Naive B cell (primary cell): Measurements from ENCODE around the gene CYP51A1. TPM values are rescaled to one million over a fixed set of nuclear protein-coding genes. Genes with fewer than 3 reads are reported as not detected.
"Not testable (repeated sequence)": the region's sequence is repeated elsewhere in the genome, so short reads cannot be mapped to it uniquely, and the experiment has no call there.

Experiments
- ATAC-seq, 2 donors: fragments of 150-1000 bp; cut with Tn5 transposase; 2 replicates each; pipeline ENCODE4 v1.10.0; 2021; ENCODE audit warnings: low read depth in 2 of 2, mild to moderate bottlenecking in 2 of 2, moderate library complexity in 2 of 2
- DNase-seq: peaks from one replicate; pipeline ENCODE4 v3.0.0; 2022
- H3K27ac Mint-ChIP-seq, 6 donors: one replicate each; pipeline ENCODE4 v1.8.0; 2020 to 2022; ENCODE audit warnings: mild to moderate bottlenecking in 6 of 6, mixed read lengths in 6 of 6, moderate library complexity in 5 of 6, inconsistent platforms in 2 of 6
- H3K27me3 Mint-ChIP-seq, 3 donors: one replicate each; pipeline ENCODE4 v1.8.0; 2021 to 2022; ENCODE audit warnings: mixed read lengths in 3 of 3, mild to moderate bottlenecking in 1 of 3
- H3K36me3 Mint-ChIP-seq, 2 donors: one replicate each; pipeline ENCODE4 v1.8.0; 2020 to 2022; ENCODE audit warnings: mixed read lengths in 2 of 2, inconsistent platforms in 1 of 2, mild to moderate bottlenecking in 1 of 2
- H3K4me1 Mint-ChIP-seq, 3 donors: one replicate each; pipeline ENCODE4 v1.8.0; 2020 to 2022; ENCODE audit warnings: mixed read lengths in 3 of 3, inconsistent platforms in 1 of 3, mild to moderate bottlenecking in 1 of 3, moderate library complexity in 1 of 3
- H3K4me3 Mint-ChIP-seq, 8 donors: one replicate each; pipeline ENCODE4 v1.8.0; 2020 to 2022; ENCODE audit warnings: mild to moderate bottlenecking in 8 of 8, mixed read lengths in 8 of 8, moderate library complexity in 8 of 8, inconsistent platforms in 2 of 8
- H3K9me3 Mint-ChIP-seq, 7 donors: one replicate each; pipeline ENCODE4 v1.8.0; 2020 to 2022; ENCODE audit warnings: mixed read lengths in 7 of 7, mild to moderate bottlenecking in 5 of 7, inconsistent platforms in 2 of 7, moderate library complexity in 1 of 7
- polyA plus RNA-seq, 6 donors: library from polyadenylated mRNA; unstranded; fragments of 300-500 nt; fragmentation: Illumina TruSeq; gene quantifications; one replicate each; pipeline ENCODE4 v1.2.3, GENCODE V29; 2021; ENCODE audit warnings: low read depth in 6 of 6

Gene CYP51A1
- polyA plus RNA-seq, 6 donors from 2014 or later = 9.1 to 28.8 (median 15.6) TPM

DNA sequence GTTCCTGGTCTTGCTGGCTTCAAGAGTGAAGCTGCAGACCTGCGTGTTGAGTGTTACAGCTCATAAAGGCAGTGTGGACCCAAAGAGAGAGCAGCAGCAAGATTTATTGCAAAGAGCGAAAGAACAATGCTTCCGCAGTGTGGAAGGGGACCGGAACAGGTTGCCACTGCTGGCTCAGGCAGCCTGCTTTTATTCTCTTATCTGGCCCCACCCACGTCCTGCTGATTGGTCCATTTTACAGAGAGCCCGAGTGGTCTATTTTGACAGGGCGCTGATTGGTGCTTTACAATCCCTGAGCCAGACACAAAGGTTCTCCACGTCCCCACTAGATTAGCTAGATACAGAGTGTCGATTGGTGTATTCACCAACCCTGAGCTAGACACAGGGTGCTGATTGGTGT lies 8.5 kb upstream of the CYP51A1 start:
- H3K27ac Mint-ChIP-seq, H3K4me1 Mint-ChIP-seq, H3K27me3 Mint-ChIP-seq, H3K9me3 Mint-ChIP-seq, DNase-seq, H3K36me3 Mint-ChIP-seq, ATAC-seq: not testable (repeated sequence)
- peak overlapping the region in 3 of 8 donors; percentile 26 to 59 (median 37) for H3K4me3 Mint-ChIP-seq

DNA sequence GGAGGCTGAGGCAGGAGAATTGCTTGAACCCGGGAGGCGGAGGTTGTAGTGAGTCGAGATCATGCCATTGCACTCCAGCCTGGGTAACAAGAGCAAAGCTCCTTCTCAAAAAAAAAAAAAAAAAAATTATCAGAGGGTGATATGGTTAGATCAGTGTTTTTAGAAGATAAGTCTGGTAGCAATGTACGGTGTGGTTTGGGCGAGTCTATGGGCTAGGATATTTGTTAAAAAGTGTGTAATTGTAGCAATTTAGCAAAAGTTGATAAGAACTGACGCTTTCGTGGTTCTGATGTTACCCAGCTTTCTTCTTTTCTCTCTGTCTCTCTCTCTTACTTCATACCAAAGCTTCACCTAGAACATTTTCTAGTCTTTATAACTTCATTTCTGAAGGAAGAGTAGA lies 6.9 kb upstream of the CYP51A1 start:
- H3K27ac Mint-ChIP-seq = no peak overlapping the region
- no peak for DNase-seq
- peaks cover 0 to 7% (median 3%) of the 10 kb centered on the region in 3 donors for H3K27me3 Mint-ChIP-seq
- H3K4me1 Mint-ChIP-seq = peaks cover 0 to 1% (median 1%) of the 10 kb centered on the region in 3 donors
- ATAC-seq = no peak
- H3K4me3 Mint-ChIP-seq = no peak overlapping the region
- no peaks in the 10 kb centered on the region for H3K36me3 Mint-ChIP-seq
- peaks cover 0 to 1% (median 0%) of the 10 kb centered on the region in 7 donors for H3K9me3 Mint-ChIP-seq

DNA sequence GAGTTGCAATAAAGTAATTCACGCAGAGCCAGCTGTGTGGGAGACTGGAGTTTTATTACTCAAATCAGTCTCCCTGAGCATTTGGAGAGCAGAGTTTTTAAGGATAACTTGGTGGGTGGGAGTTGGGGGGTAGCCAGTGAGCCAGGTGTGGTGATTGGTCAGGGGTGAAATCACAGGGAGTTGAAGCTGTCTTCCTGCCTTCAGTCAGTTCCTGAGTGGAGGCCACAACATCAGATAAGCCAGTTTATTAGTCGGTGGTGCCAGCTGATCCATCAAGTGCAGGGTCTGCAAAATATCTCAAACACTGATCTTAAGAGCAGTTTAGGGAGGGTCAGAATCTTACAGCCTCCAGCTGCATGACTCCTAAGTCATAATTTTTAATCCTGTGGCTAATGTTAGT lies 3.3 kb upstream of the CYP51A1 start:
- H3K4me3 Mint-ChIP-seq = peak overlapping the region in 2 of 8 donors; percentile 74 to 81
- H3K27ac Mint-ChIP-seq = peak overlapping the region in 1 of 6 donors; percentile 42
- peaks cover 8 to 28% (median 25%) of the 10 kb centered on the region in 3 donors for H3K4me1 Mint-ChIP-seq
- DNase-seq = no peak
- H3K27me3 Mint-ChIP-seq = peaks cover 0 to 7% (median 2%) of the 10 kb centered on the region in 3 donors
- H3K36me3 Mint-ChIP-seq = no peaks in the 10 kb centered on the region
- H3K9me3 Mint-ChIP-seq = peaks cover 0 to 1% (median 0%) of the 10 kb centered on the region in 7 donors
- ATAC-seq = no peak

DNA sequence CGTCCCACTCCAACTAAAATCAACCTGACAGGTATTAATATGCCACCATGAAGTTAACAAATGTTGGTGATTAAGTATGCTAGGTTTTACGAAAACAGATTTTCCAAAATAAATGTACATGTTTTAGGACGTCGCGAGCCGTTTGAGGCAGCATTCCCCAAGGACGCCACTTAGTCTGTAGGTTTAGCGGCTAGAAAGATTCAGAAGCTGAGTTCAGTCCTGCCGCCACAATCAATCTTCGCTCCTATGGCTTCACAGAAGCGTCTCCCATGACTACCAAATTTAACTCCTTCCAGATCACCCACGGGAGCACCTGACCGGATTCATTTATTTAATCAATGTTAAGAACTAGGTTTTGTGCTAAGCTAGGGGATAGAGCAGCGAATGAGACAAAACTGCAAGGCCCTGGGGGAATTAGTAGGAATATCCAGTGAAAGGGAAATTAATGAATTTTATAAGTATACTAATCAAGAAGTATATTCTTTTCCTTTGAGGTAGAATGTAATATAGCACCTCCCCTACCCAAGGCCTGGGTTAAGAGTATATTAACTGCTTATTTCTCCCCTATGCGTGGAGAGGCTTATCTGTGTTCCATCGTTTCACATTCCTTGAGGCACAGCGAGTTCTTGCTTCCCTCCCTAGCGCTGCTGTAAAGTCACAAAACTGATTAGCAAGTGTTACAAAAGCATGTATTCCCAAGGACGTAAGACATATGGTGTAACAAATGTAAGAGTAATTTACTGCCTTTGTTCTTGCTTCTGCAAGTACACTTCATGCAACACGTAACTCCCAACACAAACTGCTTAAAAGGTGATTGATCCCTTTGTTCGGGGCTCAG lies 994 bp upstream of the CYP51A1 start:
- H3K4me1 Mint-ChIP-seq = peaks cover 17 to 43% (median 31%) of the 10 kb centered on the region in 3 donors
- peaks cover 0 to 7% (median 0%) of the 10 kb centered on the region in 3 donors for H3K27me3 Mint-ChIP-seq
- peaks cover 0 to 7% of the 10 kb centered on the region in 2 donors for H3K36me3 Mint-ChIP-seq
- H3K27ac Mint-ChIP-seq = peak overlapping the region; percentile 98 to 100 (median 100)
- no peak for ATAC-seq
- peak overlapping the region; percentile 91 to 100 (median 98) for H3K4me3 Mint-ChIP-seq
- peak; percentile 3 for DNase-seq
- H3K9me3 Mint-ChIP-seq = no peaks in the 10 kb centered on the region

DNA sequence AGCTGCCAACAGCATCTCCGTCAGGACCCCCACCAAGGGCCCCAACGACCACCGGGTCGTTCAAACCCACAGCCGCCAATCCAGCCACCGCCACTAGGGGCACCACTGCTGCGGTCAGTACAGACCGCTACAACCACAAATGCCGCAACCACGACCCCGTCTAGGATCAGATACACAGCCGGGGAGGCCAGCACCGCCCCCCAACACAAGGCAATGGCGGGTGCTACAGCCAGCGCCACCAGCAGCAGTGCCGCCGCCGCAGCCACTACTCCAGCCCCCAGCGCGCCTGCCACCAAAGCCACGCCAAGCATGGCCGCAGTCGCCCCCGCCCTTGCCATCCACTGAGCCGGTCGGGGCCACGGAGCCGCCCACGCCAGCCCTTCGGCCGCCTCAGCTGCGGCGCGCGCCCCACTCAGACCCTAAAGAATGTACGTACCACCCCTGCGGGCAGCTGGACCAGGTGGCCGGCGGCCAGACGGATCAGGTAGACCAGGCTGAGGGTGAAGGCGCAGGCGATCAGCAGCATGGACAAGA lies 473 bp downstream of the CYP51A1 start:
- H3K4me3 Mint-ChIP-seq = peak overlapping the region; percentile 91 to 100 (median 98)
- H3K27me3 Mint-ChIP-seq = peaks cover 0 to 6% (median 0%) of the 10 kb centered on the region in 3 donors
- DNase-seq = peak; percentile 73
- peaks cover 7 to 12% of the 10 kb centered on the region in 2 donors for H3K36me3 Mint-ChIP-seq
- peaks cover 17 to 45% (median 31%) of the 10 kb centered on the region in 3 donors for H3K4me1 Mint-ChIP-seq
- peak; percentile 52 to 54 for ATAC-seq
- H3K27ac Mint-ChIP-seq = peak overlapping the region; percentile 98 to 100 (median 100)
- no peaks in the 10 kb centered on the region for H3K9me3 Mint-ChIP-seq

DNA sequence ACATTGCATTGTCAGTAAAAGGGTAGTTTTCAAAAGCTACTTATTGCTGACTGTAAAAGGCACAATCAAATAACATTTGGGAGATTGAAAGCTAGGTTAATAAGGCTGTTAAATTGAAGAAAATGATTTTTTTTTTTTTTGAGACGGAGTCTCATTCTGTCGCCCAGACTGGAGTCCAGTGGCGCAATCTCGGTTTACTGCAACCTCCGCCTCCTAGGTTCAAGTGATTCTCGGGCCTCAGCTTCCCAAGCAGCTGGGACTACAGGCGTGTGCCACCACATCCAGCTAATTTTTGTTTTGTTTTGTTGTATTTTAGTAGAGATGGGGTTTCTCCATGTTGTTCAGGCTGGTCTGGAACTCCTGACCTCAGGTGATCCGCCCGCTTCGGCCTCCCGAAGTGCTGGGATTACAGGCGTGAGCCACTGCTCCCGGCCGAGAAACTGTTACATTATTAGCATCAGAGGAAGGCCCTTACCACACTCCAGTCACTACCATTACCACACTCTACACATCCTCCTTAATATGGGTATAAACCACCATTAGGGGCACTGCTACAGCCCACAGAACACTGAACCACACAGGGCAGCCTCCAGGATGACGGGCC lies 1.0 kb downstream of the CYP51A1 start:
- H3K4me1 Mint-ChIP-seq = peaks cover 17 to 45% (median 31%) of the 10 kb centered on the region in 3 donors
- no peaks in the 10 kb centered on the region for H3K27me3 Mint-ChIP-seq
- ATAC-seq (peak; percentile 9 to 15), DNase-seq (no peak)
- no peaks in the 10 kb centered on the region for H3K9me3 Mint-ChIP-seq
- peaks cover 7 to 12% of the 10 kb centered on the region in 2 donors for H3K36me3 Mint-ChIP-seq
- H3K27ac Mint-ChIP-seq = peak overlapping the region; percentile 98 to 100 (median 100)
- peak overlapping the region; percentile 91 to 100 (median 98) for H3K4me3 Mint-ChIP-seq

DNA sequence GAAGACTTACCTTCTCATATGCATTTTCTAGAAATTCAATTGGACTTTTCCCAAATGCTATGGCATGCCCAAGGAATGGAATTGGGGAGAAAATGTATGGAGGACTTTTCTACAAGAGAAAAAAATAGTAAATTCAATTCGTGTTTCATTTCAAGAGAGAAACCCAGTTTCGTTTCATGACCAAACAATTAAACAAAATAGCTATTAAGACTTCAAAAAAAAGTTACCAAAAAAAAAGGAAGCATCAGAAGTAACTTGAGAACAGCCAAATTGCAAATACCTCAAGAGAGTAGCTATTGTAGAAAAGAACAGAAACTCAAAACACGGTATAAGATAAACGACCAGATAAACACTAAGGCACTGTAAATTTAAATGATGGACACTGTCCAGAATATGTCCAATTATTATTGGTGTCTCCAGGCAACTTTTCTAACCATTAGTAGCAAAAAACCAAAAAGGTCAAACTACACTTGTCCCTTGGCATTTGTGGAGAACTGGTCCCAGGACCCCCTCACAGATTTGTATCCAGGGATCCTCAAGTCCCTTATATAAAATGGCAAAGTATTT lies 2.4 kb downstream of the CYP51A1 start:
- no peak for ATAC-seq
- DNase-seq = no peak
- Mint-ChIP-seq H3K36me3 (peaks cover 7 to 25% of the 10 kb centered on the region in 2 donors), H3K4me3 (peak overlapping the region in 2 of 8 donors; percentile 41 to 98), H3K4me1 (peaks cover 17 to 45% (median 31%) of the 10 kb centered on the region in 3 donors), H3K9me3 (no peaks in the 10 kb centered on the region), H3K27me3 (no peaks in the 10 kb centered on the region), H3K27ac (peak overlapping the region in 1 of 6 donors; percentile 79)

DNA sequence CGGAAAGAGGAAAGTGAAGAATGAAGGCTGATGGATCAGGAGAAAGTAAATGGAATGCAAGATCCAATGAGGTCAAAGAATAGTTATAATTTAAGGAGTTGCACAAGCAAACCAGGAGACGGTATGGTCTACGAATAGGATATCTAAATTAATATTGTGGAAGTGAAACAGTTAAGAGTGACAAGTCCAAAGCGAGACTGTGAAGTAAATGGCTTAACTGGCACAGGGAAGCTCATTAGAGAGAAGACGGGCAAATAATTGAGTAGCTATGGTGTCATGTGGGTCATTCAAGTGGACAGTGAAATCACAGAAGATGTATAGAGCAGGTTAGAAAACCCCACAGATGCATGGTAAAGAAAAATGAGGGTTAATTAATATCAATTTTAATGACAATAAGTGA lies 3.2 kb downstream of the CYP51A1 start:
- no peaks in the 10 kb centered on the region for H3K27me3 Mint-ChIP-seq
- H3K27ac Mint-ChIP-seq = peak overlapping the region in 3 of 6 donors; percentile 13 to 71 (median 18)
- H3K4me1 Mint-ChIP-seq = peaks cover 17 to 43% (median 28%) of the 10 kb centered on the region in 3 donors
- peaks cover 7 to 25% of the 10 kb centered on the region in 2 donors for H3K36me3 Mint-ChIP-seq
- ATAC-seq (no peak), DNase-seq (no peak)
- peak overlapping the region in 1 of 8 donors; percentile 67 for H3K4me3 Mint-ChIP-seq
- H3K9me3 Mint-ChIP-seq = no peaks in the 10 kb centered on the region

DNA sequence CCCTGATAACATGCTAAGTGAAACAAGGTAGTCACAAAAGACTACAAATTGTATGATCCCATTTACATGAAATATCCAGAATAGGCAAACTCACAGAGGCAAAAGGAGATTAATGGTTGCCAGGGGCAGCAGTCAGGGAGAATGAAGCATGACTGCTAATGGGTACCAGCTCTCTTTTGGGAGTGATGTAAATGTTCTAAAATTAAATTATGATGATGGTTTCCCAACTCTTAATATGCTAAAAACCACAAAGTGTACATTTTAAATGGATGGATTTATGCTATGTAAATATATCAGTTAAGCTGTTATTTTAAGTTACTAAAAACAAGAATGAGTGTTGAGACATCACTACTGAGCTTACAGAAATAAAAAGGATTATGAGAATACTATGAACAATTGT lies 12.6 kb downstream of the CYP51A1 start:
- Mint-ChIP-seq H3K36me3 (peaks cover 29 to 32% of the 10 kb centered on the region in 2 donors), H3K4me1 (peaks cover 0 to 24% (median 0%) of the 10 kb centered on the region in 3 donors), H3K4me3 (no peak overlapping the region), H3K27ac (peak overlapping the region in 1 of 6 donors; percentile 82), H3K27me3 (no peaks in the 10 kb centered on the region), H3K9me3 (peaks cover 0 to 3% (median 0%) of the 10 kb centered on the region in 7 donors)
- DNase-seq (no peak), ATAC-seq (no peak)

DNA sequence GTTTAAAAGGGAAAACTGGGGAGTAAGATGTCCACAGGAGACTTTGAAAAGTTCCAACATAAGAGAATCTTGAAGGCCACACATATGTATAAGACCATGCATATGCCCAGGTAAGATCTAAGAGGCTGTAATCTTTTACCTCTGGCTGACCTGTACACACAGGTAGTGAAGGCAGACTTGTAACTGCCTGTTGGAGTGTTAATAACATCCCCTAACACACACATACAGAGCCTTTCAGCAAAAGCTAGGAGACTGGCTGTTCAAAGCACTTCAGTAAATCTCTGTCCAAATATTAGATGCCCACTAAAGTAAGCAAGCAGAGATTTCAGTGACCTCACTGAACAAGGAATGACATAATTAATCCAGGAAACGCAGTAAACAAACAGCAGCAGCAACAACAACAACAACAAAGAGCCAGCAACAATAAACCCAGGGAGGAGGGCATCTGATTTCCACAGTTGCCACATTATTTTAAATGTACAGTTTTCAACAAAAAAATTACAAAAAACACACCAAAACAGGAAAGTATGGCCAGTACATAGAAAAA lies 15.0 kb downstream of the CYP51A1 start:
- H3K36me3 Mint-ChIP-seq = peaks cover 32 to 39% of the 10 kb centered on the region in 2 donors
- H3K4me1 Mint-ChIP-seq = peaks cover 0 to 25% (median 0%) of the 10 kb centered on the region in 3 donors
- H3K27me3 Mint-ChIP-seq = no peaks in the 10 kb centered on the region
- H3K4me3 Mint-ChIP-seq = no peak overlapping the region
- DNase-seq = no peak
- peaks cover 0 to 3% (median 0%) of the 10 kb centered on the region in 7 donors for H3K9me3 Mint-ChIP-seq
- peak overlapping the region in 2 of 6 donors; percentile 18 to 39 for H3K27ac Mint-ChIP-seq
- no peak for ATAC-seq

DNA sequence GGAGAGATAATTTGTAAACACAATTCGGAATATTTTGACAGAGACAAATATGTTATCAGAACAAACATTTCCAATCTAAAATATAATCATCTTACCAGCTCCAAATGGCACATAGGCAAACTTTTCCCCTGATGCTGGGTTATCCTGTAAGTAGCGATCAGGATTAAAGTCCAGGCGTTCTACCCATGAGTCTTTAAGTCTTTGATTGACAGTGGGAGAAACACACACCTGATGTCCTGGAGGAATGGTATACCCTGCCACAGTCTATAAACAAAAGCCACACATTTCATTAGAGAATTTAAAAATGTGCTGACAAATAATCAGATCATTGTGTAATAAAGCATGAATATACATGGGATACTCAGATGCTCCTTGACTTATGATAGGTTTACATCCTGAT lies 17.3 kb downstream of the CYP51A1 start:
- Mint-ChIP-seq H3K4me3 (no peak overlapping the region), H3K27ac (peak overlapping the region in 1 of 6 donors; percentile 53), H3K27me3 (no peaks in the 10 kb centered on the region), H3K9me3 (peaks cover 0 to 3% (median 0%) of the 10 kb centered on the region in 7 donors), H3K4me1 (peaks cover 0 to 23% (median 7%) of the 10 kb centered on the region in 3 donors), H3K36me3 (peaks cover 24 to 38% of the 10 kb centered on the region in 2 donors)
- no peak for ATAC-seq
- DNase-seq = no peak

DNA sequence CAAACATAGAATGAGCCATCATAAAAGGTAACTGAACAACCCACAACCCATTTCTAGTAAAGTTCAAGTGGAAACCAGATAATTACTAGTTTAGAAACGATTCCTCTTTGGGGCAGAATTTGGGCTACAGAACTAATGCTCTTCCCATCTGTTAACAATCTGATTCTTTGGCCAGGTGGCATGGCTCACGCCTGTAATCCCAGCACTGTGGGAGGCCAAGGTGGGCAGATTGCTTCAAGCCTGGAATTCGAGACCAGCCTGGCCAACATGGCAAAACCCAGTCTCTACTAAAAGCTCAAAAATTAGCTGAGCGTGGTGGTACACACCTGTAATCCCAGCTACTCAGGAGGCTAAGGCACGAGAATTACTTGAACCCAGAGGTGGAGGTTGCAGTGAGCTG lies 18.5 kb downstream of the CYP51A1 start:
- Mint-ChIP-seq H3K4me1 (peaks cover 0 to 21% (median 7%) of the 10 kb centered on the region in 3 donors), H3K27me3 (no peaks in the 10 kb centered on the region), H3K4me3 (no peak overlapping the region), H3K27ac (peak overlapping the region in 1 of 6 donors; percentile 29), H3K36me3 (peaks cover 17 to 29% of the 10 kb centered on the region in 2 donors), H3K9me3 (peaks cover 0 to 2% (median 0%) of the 10 kb centered on the region in 7 donors)
- ATAC-seq (no peak), DNase-seq (no peak)

DNA sequence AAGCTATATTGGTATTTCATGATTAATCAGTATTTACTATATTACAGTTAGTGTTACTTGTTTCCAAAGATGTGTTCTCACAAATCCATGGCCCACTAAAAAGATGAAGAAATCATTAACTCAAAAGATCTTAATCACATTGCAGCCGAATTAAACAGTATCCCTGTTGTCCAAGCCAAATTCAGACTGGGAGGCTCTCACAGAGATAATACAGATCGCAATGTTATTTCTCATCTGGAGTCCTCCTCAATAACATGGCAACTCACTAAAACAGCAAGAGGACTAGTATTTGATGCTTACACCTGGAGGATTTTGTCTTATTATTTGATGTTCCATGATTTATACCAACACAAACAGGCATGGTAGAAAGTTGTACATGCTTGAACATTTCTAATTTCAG lies 23.4 kb downstream of the CYP51A1 start:
- peak overlapping the region in 1 of 6 donors; percentile 41 for H3K27ac Mint-ChIP-seq

More for the DNA sequence above, 23.4 kb downstream of the CYP51A1 start:
- Mint-ChIP-seq H3K36me3 (peaks cover 9 to 20% of the 10 kb centered on the region in 2 donors), H3K9me3 (no peaks in the 10 kb centered on the region), H3K4me1 (peaks cover 0 to 14% (median 12%) of the 10 kb centered on the region in 3 donors), H3K4me3 (no peak overlapping the region), H3K27me3 (no peaks in the 10 kb centered on the region)
- DNase-seq = no peak
- ATAC-seq = no peak
